GM21515 (cell line): ENCODE results near the gene PTOV1.

Experiments used
- ATAC-seq: cut with Tn5 transposase; IDR thresholded peaks from one replicate; pipeline ENCODE4 v1.9.1; 2021; ENCODE audit not compliant: unreplicated experiment

Gene PTOV1

DNA sequence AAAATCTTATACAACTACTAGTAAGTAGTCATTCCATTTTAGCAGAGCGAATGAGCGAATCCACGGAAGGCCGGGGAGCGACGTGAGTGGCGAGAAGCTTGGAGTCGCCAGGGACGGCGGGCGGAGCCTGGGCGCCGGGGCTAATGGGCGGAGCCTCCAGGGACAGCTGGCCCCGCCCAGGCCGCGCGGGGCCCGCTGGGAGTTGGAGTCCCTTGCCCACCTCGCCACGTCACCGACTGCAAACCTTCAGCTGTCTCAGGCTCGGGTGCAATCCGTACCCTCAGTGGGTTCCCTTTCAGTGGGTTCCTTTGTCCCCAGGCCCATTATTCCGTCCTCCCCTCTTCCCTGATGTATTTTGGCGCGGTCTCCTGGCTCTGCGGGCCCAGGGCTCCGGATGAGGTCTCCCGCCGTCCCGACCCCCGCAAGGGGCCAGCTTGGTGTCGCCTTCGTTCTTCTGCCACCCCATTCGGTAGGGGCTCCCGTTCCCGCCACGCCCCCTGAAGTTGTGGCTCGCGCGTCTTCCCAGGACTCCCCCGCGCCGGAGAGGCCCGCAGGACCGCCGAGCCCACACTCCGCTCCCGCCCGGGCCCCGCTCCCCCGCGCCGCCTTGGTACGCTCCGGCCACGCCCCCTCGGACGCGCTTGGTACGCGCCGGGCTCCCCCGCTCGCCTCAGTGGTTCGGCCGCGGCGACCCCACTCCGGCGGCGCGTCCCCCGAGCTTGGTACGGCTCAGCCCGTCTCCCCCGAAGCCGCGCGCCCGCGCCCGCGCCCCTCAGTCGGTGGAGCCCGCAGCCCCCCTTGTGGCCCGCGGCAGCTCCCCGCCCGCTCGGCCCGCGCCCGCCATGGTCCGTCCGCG lies at the start of gene PTOV1:
Gene PTOV1 (plus strand): TSS at position 673 of the 856 bp plus-strand sequence.
- peak; percentile 63 for ATAC-seq

DNA sequence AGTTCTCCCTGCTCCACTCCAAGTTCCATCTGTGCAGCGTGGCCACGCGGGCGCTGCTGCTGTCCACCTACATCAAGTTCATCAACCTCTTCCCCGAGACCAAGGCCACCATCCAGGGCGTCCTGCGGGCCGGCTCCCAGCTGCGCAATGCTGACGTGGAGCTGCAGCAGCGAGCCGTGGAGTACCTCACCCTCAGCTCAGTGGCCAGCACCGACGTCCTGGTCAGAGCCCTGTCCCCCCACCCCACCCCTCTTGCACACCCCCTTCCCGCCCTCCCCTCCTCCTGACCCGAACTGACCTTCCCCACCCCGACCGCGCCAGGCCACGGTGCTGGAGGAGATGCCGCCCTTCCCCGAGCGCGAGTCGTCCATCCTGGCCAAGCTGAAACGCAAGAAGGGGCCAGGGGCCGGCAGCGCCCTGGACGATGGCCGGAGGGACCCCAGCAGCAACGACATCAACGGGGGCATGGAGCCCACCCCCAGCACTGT lies 49.5 kb upstream of the PTOV1 start:
- ATAC-seq: no peak

DNA sequence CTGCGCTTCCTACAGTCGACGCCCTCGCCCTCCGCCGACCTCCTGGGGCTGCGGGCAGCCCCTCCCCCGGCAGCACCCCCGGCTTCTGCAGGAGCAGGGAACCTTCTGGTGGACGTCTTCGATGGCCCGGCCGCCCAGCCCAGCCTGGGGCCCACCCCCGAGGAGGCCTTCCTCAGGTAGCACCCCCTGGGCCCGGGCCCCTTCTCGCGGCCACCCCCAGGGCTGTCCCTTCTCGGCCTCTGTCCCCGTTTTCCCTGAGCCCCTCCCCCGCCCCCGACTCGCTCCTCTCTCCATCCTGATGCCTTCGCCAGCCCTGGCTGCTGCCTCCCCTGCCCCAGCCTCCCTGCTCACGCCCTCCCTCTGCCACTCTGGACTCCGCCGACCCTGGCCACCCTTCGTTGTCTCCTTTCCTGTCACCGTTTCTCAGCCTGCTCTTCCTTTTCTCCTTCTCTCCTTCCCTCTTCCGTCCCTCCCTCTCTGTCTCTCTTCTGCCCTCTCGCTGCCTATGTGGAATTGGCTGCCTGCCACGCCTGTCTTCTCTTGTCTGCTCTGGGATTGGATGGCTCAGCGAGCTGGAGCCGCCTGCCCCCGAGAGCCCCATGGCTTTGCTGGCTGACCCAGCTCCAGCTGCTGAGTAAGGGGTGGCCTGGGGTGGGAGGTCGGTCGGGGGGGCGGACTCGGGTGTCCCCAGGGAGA lies 48.8 kb upstream of the PTOV1 start:
- ATAC-seq: no peak

DNA sequence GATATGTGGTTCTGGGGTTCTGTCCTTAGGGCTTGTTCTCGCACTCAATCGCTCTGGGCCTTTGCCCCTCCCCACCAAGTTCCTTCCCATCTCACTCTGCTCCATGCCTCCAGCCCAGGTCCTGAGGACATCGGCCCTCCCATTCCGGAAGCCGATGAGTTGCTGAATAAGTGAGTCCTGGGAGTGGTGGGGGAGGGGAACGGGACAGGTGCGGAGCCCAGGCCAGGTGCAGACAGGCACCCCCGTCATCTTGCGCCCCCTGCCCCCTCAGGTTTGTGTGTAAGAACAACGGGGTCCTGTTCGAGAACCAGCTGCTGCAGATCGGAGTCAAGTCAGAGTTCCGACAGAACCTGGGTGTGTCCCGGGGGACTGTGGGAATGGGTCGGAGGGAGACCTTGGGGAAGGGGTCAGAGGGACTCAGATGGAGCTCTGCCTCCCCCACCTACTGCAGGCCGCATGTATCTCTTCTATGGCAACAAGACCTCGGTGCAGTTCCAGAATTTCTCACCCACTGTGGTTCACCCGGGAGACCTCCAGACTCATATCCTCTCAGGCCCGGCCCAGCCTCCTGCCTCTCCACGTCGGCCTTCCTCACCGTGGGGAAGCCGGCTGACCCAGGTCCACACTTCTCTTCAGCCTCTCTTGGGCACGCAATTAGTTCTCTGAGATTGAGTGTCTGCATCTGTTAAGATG lies 48.0 kb upstream of the PTOV1 start:
- ATAC-seq: no peak

DNA sequence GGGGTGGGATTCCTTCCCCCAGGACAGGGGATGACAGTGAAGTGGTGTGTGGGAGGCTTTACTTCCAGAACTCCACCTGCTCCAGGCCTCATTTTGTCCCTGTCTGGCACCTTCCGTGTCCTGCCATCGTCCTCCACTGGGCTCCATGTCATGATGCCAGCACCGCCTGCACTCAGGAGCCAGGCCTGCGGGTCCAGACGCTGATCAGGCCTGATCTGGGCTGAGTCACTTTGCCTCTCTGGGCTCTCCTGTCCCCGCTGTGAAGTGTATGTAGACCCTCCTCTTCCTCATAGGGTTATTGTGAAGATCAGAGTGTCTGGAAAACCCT lies 47.5 kb upstream of the PTOV1 start:
- ATAC-seq: no peak

DNA sequence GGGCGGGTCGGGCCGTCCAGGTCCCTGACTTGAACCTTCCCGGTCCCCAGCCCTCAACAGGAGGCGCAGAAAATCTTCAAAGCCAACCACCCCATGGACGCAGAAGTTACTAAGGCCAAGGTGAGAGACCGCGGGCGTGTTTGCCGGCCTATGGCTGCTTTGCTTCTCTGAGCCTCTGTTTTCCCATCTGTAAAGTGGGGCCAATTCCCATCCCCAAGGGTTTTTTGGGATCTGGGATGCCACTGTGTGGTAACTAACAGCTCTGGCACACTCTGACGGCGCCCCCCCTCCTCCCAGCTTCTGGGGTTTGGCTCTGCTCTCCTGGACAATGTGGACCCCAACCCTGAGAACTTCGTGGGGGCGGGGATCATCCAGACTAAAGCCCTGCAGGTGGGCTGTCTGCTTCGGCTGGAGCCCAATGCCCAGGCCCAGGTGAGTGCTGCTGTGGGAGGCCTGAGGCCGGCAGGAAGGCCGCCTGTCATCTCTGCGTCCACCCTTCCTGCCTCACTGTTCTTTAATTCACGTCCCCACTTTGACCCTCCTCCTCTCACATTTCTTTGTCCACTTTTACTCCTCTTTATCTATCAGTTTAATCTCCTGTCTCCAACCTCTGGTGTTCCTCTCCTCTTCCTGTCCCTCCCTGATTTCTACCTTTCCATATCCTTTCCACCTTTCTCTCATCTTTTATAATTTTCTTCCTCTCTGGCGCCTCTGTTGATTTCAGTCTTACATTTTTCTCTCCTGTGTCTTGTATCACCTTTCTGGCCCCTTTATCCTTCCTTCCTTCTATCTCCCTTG lies 44.9 kb upstream of the PTOV1 start:
- no peak for ATAC-seq

DNA sequence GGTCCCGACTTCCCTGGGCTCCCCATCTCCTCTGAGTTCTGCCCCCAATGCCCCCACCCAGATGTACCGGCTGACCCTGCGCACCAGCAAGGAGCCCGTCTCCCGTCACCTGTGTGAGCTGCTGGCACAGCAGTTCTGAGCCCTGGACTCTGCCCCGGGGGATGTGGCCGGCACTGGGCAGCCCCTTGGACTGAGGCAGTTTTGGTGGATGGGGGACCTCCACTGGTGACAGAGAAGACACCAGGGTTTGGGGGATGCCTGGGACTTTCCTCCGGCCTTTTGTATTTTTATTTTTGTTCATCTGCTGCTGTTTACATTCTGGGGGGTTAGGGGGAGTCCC lies 44.4 kb upstream of the PTOV1 start:
- ATAC-seq: no peak

DNA sequence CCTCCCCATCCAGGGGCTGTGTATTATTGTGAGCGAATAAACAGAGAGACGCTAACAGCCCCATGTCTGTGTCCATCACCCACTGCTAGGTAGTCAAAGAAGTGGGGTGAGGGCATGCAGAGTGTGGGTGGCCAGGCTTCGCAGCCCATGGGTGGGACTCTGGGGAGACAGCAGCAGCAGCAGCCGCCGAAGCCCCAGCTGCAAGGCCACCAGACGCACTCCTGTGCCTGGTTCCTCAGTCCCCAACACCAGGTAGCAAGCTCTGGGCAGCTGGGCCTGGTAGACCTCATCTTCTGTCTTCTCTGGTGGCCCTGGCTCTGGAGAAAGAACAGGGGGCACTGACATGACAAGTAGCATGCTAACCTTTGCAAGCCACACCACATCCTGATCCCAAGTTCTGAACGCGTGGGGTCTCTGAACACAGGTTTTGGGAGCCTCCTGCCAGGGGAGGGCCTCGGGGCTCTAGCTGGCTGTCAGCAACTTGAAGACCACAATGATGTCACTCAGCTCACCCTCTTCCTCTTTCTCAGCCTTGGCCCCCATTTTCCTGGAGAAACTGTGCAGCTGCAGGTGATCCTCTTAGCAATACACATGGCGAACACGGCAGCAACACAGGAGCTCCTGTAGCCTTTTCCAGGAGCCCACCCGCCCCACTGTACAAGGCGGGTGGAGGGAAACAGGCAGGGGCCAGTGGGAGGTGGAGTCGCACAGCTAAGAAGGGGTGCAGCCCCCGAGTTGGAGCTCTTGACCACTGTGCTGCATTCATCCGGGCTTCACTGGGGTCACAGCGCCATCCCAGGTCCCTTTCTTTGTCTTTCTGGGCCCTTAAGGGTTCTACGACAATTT lies 43.7 kb upstream of the PTOV1 start:
- ATAC-seq: no peak

DNA sequence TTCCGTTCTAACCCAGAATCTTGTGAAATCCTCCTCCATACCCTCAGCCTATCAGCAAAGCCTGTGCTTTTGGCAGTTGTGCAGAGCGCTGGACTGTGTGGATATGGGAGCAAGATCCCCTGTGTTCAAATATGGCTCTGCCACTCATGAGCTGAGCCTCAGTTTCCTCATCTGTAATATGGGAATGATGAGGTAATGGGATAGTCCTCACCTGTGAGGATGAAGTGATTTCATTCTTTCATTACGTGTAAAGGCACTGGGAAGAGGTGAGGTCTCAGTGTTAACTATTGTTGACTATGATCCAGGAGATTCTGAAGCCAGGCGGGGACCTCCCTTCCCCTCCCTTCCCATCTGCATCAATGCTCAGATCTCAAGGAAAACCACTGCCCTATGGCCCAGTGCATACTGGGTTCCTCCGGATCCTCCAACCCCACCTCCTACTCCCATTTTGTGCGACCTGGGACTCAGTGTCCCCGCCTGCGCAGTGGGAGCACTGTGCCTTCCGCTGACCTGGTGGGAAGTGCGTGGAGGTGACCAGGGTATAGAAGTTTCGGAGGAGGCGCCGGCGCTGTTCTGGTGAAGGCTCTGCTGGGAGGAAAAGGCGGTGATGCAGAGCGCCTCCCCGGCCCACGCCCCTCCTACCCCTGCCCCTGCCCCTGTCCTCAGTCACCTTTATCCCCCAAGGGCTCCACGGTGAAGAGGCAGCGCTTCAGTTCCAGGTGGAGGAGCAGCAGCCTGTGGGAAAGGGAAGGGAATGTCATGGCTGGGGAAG lies 42.9 kb upstream of the PTOV1 start:
- no peak for ATAC-seq

DNA sequence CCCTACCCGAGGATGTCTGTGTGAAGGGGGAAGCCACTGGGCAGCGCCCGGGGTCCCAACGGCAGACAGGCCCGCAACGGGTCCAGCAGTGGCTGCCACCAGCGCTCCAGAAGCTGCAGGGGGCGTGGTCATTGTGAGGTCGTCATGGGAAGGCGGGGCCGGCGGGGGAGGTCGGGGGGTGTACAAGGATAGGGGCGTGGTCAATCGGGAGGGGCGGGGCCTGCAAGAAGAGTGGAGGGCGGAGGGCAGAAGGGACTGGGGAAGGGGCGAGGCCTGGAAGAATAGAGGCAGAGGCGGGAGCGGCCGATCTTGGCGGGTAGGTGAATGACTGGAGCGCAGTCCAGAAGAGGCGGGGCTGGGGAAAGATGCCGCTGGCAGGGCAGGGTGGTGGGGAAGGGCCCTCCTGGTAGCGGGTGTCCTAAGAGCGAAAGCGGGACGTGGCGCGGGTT lies 42.2 kb upstream of the PTOV1 start:
- ATAC-seq: no peak

DNA sequence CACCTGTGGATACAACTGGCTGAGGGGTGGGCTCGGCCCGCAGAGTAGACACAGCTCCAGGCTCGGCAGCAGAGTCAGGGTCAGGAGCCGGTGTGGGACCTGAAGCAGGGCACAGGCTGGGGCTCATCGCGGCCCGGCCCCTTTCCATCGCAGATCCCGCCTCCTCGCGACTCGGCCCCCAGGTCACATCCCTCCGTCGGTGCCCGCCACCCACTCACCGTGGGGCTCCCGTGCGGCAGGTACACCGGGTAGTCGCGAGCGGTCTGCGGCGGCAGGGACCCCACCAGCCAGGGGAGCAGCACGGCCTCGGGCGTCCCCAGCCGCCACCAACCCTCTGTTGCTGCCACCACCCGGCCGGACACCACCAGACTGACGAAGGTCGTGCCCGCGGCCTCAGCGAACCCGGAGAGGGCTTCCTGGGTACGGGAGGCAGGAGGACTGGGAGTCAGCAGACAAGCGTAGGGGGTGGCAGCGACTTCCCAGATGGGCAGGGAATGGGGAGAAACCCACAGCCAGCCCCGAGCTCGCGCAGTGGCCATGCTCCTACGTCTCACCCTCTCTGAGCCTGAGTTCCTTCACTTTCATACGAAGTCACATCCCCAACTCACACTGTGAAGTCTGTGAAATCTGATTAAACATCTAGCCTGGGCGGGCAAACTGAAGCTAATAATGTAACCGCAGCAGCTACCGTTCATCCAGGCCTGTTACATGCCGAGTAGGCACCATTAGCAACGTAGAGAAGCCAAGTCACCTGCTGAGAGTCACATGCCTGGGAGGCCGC lies 41.6 kb upstream of the PTOV1 start:
- ATAC-seq: no peak

DNA sequence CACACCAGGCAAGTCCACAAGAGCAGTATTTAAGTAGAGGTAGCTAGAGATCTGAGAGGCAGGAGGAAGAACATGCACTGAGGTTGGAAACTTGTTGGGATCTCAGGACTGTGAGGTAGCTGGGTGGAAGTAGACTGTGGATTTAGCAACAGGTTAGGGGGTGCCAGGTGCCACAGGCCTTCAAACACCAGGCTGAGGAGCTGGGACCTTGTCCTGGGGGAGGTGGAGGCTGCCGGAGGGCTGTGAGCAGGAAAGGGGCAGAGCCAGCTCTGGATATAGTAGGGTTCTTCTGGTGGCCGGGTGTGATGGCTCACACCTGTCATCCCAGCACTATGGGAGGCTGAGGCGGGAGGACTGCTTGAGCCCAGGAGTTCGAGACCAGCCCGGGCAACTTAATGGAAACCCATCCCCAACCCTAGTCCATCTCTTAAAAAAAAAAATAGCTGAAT lies 41.0 kb upstream of the PTOV1 start:
- ATAC-seq: no peak

DNA sequence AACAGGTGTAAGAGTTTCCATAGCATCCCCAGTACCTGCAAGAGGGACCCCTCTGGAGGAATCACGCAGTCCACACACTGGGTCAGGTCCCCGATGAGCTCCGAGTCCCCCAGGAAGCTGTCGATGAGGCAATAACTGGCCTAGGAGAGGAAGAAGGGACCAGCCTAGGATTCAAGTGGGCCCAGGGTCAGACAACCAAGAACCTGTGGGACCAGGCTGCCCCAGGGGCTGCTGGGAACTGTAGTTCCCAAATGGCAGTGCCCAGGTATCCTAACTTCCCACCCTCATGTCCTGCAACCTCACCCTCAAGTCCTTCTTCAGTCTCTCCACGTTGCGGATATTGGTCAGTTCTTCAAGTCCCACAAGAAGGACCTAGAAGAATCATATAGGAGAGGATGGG lies 39.6 kb upstream of the PTOV1 start:
- no peak for ATAC-seq

DNA sequence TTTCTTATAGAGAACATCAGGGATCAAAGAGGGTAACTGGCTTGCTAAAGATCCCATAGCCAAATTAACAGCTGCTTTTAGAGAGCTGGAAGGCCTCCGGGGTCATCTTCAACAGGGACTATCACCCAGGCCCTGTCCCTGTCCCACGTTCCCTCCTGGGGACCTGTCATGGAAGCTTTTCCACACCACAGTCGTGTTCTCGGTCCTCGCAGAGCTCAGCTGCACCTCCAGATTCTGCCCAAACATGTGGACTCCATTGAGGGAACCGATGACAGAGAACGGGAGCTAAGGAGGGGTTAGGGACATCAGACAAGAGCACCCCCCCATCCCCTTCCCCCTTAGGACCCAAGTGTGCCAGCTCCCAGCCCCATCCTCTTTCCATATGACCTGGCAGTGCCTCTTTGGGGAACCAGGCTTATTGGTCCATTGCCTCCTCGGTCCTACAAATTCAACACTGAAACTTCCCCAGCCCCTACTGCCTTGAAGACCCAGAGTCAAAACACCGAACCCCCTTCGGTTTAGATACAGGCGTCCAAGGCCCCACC lies 38.4 kb upstream of the PTOV1 start:
- ATAC-seq: no peak

DNA sequence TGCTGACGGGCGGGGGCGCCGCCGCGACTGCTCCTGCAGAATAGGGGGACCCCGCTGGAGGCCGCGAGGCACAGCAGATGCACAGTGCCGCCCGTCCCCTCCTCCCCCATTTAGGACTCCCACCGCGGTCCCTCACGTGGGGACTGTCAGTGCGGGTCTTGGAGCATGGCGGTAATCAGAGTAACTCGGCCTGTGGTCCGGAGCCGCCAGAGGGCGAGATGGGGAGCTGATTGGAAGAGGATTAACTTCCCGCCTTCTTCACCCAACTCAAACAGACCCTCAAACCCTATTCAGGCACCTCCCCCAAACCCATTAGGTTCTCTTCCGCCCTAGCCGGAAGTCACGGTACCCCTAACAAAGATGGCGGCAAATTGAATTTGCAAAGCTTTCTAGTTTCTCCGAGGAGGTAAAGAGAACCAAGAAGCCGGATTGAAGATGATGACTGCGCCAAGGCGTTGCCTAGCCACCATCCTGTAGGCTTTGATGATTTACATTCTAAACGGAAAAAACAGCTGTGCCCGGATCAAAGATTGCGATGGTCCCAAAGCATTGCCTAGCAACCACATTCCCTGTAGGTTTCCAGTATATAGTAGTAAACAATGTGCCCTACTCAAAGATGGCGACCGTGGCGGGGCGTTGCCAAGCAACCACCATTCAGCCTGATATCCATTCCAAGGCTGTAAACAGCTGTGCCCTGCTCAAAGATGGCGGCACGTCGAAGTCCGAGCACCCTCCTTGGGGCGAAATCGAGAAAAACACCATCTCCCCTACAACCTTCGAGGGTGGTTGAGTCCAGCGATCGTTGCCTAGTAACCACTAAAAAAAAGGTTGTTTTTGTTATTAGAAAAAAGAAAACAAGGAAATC lies 37.7 kb upstream of the PTOV1 start, which contains the start of gene FUZ:
Gene FUZ (minus strand): TSS at position 296 of the 865 bp plus-strand sequence. CDS start 186 bp downstream, at position 110.
- peak; percentile 47 for ATAC-seq

DNA sequence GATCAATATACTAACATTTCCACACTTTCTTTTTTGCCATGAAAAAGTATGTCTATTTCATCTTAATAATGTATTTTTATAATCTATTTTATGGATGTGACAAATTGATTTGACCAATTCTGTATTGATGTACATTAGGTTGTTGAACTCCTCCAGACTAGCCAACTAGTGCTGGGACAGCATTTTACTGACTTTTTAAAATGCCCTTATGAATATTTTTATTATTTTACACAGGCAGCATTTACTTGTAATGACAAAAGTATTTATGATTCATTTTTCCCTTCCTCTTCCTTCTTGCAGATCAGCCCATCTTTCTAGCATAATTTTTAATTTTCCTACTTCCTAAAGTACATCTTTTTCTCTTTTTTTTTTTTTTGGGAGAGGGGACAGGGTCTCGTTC lies 36.9 kb upstream of the PTOV1 start:
- ATAC-seq: no peak

DNA sequence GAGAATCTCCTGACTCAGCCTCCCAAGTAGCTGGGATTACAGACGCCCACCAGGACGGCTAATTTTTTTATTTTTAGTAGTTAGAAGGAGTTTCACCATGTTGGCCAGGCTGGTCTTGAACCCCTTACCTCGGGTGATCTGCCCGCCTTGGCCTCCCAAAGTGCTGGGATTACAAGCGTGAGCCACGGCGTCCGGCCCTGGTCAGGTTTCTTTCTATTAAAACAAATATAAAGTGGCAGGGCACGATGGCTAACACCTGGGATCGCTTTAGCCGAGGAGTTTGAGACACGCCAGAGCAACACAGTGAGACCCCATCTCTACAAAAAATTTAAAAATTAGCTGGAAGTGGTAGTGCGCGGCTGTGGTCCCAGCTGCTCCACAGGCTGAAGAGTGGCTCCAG lies 34.4 kb upstream of the PTOV1 start:
- no peak for ATAC-seq
